HG03060 (cell line): ENCODE data around the gene DIP2C.
"Not testable (repeated sequence)": the region's sequence is repeated elsewhere in the genome, so short reads cannot be mapped to it uniquely, and the experiment has no call there.

Source experiments
- ATAC-seq: cut with Tn5 transposase; IDR thresholded peaks from one replicate; pipeline ENCODE4 v1.9.1; 2021; ENCODE audit warnings: low read depth, moderate number of reproducible peaks; ENCODE audit not compliant: unreplicated experiment

The DIP2C gene

DNA sequence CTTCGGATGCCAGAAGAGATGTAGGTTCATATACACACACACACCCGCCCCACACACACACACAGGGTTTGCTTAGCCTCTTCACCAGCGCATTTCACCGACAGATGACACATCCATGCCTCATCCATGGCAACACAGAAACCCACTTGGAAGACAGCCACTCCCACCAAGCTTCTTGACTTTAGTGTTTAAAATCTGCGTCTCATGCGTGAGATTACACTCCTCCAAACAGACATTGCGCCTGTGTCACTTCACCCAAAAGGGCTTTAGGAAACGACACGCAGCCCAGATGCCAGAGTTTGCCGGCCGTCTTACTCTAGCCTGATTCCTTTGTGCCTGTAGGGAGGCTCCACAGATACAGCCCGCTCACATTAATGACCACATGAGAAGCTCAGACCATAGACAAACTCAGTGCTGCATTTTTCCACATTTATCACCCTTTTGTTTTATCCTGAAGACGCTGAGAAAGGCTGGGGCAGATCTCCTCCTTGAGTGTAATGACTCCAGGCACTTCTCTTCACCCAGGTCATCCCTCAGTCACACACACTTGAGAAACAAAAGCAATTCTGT is 73.8 kb downstream of the DIP2C start:
- ATAC-seq, result no peak

- no peak for ATAC-seq
Observed at GRCh38 chr10:614790-615582, 74.5 kb downstream of the DIP2C start.

DNA sequence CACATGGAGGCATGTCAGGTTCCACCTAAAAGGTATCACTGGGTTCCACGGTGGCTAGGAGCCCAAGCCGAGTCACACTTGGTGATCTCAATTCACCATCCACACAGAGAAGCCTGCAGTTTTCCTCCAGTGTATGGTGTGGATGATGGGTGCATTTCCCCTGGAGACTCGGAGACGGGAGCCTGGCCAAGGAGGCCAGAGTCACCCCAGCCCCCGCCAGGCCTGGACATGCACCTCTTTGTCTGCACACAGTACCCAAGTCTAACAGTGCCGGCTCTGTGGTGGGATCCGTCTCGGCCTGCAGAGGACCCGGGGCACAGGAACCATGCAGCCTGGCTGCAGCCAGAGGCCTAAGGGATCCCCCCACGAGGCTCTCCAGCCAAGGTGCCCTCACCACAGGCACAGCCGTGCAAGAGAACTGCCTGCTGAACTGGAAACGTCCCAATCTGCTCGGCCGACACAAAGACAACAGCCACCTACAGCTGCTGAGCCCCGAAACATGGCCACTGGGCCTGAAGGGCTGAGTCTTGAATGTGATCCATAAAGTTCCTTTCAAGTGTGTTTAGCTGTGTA is 75.2 kb downstream of the DIP2C start:
- ATAC-seq, result no peak

GRCh38 chr10:613271-614138 is 76.0 kb downstream of the DIP2C start:
- no peak for ATAC-seq

- ATAC-seq, result no peak
Observed at GRCh38 chr10:612696-613095, 76.8 kb downstream of the DIP2C start.

DNA sequence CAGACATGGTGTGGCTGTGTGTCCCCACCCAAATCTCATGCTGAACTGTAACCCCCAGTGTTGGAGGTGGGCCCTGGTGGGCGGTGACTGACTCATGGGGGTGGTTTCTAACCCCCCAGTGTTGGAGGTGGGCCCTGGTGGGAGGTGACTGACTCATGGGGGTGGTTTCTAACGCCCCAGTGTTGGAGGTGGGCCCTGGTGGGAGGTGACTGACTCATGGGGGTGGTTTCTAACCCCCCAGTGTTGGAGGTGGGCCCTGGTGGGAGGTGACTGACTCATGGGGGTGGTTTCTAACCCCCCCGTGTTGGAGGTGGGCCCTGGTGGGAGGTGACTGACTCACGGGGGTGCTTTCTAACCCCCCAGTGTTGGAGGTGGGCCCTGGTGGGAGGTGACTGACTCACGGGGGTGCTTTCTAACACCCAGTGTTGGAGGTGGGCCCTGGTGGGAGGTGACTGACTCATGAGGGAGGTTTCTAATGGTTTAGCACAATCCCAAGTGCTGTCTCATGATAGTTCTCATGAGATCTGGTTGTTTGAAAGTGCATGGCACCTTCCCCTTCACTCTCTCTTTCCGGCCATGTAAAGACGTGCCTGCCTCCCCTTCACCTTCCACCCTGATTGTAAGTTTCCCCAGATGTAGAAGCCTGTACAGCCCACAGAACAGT is 78.7 kb downstream of the DIP2C start:
- not testable (repeated sequence) for ATAC-seq

DNA sequence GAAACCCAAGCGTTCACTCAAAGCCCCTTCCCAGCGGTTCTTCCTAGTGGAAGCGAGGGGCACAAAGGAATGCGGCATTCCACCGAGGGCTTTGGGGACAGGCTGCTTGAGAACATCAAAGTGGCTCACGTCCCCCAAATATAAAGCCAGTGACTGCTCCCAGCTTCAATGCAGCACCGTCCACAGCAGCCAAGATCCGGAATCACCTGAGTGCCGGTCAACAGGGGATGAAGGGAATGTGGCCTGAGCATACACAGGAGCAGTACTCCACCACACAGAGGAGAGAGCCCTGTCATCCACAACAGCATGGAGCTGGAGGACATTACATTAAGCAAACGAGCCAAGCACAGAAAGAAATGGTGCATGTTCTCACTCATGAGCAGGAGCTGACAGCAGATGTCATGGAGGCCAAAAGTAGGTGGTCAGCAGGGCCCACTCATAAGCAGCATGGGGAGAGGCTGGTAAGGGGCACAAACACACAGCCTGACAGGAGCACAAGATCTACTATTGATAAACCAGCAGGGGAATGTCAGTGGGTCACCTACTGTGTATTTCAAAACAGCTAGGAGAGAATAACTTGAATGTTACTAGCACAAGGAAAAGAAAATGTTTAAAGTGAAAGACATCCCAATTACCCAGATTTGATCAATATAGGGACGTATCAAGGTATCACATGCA is 79.5 kb downstream of the DIP2C start:
- ATAC-seq, result no peak

- ATAC-seq, result no peak
Observed at GRCh38 chr10:609262-609658, 80.2 kb downstream of the DIP2C start.

DNA sequence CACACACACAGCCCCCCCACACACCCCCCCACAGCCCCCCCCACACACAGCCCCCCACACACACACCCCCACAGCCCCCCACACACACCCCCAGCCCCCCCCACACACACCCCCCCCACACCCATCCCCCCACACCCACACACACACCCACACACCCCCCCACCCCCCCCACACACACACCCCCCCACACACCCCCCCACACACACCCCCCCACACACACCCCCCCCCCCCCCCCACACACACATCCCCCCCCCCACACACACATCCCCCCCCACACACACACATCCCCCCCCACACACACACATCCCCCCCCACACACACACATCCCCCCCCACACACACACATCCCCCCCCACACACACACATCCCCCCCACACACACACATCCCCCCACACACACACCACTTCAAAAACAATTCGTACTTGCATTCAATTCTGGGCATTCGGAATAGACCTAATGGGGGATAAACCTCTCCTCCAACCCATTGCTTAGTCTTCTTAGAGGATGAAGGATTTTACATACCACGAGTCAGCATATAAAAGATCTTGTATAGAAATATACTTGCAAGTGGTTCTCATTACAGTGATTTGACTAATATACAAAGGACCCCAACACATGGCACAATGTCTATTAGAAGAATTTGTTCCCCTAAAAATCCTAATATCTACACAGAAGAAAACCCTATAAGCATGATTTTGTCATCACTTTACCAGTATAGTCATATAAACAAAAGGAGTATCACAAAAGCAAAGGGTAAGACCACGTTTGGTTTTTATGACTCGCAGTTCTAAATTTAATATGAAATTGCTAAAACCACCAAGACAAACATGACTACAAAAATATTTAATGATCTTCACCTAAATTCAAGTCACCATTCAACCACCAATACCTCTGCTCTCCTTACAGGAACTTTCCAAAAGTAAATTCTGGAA is 80.9 kb downstream of the DIP2C start:
- ATAC-seq, result no peak

- no peak for ATAC-seq
Observed at GRCh38 chr10:607545-608185, 81.8 kb downstream of the DIP2C start.

DNA sequence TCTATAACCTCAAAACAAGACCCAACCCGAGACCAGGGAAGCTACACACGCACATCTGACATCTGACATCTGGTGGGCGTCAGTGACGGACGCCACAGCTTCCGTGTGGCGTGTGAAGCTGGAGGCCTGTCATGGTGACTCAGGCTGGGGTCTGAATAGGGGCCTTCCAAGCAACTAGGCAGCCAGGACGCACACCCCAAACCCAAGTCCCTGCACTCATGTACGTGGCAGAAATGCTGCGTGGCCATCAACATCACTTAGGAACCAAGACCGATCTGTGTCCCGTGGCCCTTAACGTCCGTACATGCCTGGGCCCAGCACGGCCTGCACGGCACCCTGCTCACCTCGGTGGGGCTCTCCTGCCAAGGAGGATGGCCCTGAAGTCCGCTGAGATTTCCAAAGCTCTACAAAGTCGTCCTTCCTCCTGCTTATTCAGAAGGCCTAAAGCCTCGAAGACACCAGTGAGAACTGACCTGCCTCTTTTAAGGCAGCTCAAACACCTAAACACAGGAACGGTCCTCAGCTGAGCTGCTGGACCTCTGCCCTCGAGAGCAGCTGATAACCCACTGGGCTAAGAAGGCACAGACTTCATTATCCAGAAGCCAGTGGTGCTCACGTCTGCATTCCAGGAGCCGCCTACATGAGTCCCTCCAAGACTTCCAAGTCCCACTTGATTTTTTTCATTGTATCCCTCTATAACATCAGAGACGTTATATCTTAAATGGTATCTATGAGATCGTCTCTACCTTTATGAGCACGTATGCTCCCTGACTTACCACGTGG is 82.5 kb downstream of the DIP2C start:
- ATAC-seq, result no peak

GRCh38 chr10:605632-606325 is 83.7 kb downstream of the DIP2C start:
- ATAC-seq, result no peak

DNA sequence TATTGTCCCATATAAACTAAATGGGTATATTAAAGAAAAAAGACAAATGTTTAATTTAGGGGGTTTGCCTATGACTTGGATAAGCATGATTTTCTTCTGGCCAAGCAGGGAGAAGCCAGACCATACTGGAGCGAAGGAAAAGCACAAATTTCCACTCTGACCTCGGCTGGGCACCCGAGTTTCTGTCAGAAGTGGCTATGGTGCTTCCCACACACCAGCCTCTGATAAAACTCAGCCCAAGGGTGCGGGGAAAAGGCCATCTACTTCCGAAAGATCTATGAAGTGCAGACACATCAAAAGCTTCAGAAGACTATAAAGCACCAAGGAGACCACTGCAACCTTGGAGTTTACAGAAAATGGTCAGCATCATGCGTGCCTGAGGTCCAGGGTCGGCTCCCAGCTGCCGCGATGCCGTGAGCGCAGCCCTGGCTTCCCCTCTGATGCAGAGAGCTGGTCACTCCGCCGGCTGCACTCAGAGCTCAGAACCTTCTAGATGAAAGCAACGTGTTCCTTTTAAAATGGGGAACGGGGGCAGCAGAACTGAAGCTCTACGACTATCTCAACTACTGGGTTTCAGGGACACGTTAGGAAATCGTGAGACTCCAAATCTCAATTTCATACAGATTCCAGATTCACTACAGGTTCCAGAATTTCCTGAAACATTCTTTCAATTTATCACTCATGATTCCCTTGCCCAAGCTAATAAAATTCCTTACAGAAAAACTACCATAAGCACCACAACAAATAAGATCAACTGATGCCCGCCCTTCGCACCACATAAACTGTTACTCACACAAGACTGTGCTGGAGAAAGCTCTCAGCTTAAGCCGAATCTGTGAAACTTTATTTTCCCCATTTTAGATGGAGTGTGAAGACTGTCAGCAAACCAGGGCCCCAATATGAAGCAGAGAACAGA is 84.5 kb downstream of the DIP2C start:
- no peak for ATAC-seq

- ATAC-seq, result no peak
Observed at GRCh38 chr10:603745-604144, 85.7 kb downstream of the DIP2C start.

GRCh38 chr10:602391-603005 is 87.0 kb downstream of the DIP2C start:
- ATAC-seq, result no peak

DNA sequence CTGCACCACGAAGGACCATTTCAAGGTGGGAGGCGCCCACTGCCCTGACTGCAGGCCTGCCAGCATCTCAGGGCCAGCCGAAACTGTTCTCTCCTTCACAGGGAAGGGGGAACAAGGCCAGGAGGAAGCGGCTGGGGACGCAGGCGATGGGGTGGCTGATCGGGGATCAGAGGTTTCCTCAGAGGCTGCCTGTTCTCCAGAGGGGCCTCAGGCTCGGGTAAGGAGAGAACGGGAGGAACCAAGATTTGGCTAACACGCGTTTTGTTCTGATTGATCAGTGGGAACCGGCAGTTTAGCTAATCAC is 87.9 kb downstream of the DIP2C start:
- ATAC-seq, result no peak
